Measurements from ENCODE around the gene B3GNT8.
"Not testable (repeated sequence)": the region's sequence is repeated elsewhere in the genome, so short reads cannot be mapped to it uniquely, and the experiment has no call there.

Gene B3GNT8

DNA sequence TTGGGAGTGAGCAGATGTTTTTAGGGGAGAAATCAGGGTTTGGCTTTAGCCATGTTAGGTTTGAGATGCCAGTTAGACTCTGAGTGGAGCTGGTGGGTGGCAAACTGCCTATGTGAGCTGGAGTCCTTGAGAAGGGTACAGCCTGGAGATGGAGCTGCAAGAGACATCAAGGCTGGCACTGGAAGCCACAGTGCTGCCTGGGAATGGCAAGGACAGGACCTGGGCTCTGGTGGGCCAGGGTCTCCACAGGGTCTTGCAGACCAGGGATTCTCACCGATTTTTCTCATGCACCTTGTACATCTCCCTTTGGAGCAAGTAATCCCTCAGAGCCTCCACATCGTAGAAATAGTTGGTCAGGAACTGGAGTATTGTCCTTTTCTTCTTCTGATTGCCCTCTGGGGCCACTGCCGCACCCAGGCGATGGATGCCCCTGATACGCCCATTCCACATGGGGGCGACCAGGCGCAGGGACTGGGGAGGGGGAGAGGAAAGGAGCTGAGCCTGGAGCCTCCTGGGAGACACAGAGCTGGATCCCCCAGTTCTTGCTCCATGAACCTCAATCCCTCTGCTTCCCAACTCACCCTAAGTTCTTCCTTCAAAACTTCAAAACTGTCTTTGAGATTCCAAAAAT is 10.9 kb upstream of the B3GNT8 start:
- DNase-seq (ENCODE audit: low read depth, low spot score) = no peak

- DNase-seq (ENCODE audit: low read depth, low spot score) = no peak
Measured at GRCh38 chr19:41436674-41436951, 9.4 kb upstream of the B3GNT8 start.

DNA sequence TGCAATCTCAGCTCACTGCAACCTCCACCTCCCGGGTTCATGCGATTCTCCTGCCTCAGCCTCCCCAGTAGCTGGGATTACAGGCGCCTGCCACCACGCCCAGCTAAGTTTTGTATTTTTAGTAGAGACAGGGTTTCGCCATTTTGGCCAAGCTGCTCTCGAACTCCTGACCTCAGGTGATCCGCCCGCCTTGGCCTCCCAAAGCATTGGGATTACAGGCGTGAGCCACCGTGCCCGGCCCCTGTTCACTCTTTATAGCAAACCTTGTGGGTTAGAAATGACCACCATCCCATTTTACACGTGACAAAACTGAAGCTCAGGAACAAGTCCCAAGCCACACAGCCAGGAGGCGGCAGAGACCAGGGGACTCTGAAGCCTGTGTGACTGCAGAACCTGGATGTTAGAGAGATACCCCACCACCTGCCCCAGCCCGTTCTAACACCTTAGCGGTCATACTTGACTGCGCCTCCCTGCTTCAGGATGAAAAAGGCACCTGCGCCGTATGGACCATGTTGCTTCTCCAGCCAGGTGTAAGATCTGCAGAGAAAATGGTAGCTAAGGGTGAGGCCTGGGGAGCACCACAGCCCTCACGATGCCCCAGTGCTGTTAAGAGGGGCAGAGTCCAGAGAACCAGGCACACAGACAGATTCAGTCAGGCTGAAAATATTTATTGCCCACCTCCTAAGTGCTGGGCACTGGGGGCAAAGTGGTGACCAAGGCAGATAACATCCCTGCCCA is 8.9 kb upstream of the B3GNT8 start:
- DNase-seq (ENCODE audit: low read depth, low spot score) = no peak

DNA sequence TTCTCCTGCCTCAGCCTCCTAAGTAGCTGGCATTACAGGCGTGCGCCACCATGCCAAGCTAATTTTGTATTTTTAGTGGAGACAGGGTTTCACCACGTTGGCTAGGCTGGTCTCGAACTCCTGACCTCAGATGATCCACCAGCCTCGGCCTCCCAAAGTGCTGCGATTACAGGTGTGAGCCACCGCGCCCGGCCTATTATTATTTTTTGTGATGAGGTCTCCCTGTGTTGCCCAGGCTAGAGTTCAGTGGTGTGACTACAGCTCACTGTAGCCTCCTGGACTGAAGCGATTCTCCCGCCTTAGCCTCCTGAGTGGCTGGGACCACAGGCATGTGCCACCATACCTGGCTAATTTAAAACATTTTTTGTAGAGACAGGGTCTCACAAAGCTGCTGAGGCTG is 8.2 kb upstream of the B3GNT8 start:
- DNase-seq (ENCODE audit: low read depth, low spot score) = not testable (repeated sequence)

DNA sequence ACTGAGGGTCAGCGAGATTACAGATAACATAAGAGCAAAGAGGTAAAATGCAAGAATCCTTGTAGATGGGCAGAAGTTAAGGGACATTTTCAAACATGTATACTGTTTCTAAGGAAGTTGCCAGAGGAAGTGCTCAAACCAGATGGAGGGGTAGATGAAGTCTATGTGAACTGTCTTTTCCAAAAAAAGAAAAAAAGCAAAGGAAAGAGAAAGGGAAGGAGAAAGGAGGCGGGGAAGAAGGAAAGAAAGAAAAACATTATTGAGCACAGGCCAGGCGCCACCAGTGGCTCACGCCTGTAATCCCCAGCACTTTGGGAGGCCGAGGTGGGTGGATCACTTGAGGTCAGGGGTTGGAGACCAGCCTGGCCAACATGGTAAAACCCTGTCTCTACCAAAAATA is 7.3 kb upstream of the B3GNT8 start:
- DNase-seq (ENCODE audit: low read depth, low spot score) = no peak

DNA sequence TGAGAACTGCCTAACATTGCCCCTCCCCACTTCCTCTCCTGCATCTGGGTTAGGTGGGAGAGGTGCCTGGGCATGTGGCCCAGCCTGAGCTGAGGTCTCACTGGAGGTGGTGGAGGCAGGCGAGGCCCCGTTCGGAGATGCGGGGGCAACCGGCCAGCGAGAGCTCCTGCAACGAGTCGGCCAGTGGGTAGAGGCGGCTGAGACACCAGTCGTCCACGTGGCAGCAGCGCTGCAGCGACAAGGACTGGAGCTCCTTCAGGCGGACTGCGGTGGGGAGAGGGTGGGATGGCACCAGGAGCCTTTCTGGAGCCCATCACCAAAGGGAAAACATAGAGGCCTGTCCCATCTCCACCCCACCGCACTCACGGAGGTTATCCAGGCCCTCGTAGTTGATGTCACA is 6.0 kb upstream of the B3GNT8 start:
- DNase-seq (ENCODE audit: low read depth, low spot score) = no peak

GRCh38 chr19:41431426-41432386 is 4.5 kb upstream of the B3GNT8 start:
- no peak for DNase-seq (ENCODE audit: low read depth, low spot score)

DNA sequence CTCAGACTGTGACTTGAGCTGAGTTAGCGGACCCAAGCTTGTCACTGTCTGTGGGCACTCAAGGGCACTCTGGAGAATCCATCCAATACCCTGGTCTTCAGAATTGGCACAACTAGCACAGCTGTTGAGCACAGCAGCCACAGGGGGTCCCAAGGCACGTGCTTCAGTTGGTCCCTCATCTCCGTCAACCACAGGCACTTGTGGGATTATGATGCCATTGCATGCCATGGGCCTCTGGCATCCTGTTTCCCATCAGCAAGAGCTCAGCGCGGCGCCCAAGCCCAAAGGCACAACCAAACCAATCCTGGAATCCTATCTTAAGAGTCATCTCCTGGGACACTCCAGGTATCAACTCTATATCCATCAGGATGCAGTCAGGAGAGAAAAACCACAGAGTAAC is 3.7 kb upstream of the B3GNT8 start:
- no peak for DNase-seq (ENCODE audit: low read depth, low spot score)

DNA sequence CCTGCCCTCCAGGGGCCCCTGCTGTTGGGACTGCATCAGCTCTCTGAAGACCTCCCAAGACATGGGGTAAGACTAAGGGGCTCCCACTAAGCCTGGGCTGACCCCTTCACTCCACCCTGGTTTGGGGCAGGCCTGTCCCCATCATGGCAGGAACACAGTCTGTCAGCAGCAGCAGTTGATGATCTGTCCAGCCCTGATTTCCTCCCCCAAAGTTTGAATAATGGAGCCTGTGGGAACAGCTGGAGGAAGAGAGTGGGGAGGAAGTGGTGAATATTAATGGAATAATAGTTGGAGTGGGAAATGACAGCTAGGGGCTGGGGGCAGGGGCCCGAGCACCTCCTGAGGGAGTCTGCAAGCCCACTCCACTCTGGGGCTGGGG is 1.3 kb upstream of the B3GNT8 start:
- DNase-seq (ENCODE audit: low read depth, low spot score) = no peak

- no peak for DNase-seq (ENCODE audit: low read depth, low spot score)
Measured at GRCh38 chr19:41427647-41428480, 690 bp upstream of the B3GNT8 start.

DNA sequence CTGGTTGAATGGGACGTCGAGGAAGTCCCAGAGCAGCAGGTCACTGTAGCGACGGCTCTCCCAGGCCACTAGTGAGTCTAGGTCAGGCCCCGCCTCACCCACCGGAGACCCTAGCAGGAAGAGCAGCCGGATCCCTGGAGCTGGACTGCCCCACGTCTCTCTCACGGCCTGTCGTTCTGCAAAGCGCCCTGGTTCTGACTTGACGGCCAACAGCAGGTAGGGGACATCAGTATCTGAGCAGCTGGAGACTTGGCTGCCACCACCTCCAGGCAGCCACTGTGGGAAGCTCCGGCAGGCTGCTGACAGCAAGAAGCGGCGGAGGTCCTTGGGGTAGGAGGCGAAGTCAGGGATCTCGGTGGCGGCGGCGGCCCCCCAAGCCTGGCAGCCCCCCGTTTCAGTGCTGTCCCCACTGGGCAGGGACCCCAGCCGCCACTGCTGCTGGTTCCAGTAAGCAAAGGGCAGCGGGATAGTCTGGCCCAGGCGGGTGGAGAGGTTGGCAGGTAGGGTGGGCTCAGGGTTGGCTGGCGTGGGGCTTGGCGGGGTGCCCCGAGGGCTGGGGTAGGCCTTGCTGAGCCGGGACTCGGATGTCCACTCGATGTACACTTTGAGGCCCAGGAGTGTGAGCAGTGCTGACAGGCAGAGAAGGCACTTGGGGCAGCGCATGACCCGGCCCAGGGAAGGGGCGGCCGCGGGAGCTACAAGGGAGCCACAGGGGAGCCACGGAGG is 895 bp downstream of the B3GNT8 start:
- DNase-seq (ENCODE audit: low read depth, low spot score) = no peak

GRCh38 chr19:41425174-41426115 is 1.7 kb downstream of the B3GNT8 start:
- DNase-seq (ENCODE audit: low read depth, low spot score) = no peak

GRCh38 chr19:41424335-41425173 is 2.6 kb downstream of the B3GNT8 start:
- DNase-seq (ENCODE audit: low read depth, low spot score) = no peak

- no peak for DNase-seq (ENCODE audit: low read depth, low spot score)
Measured at GRCh38 chr19:41422955-41423354, 4.2 kb downstream of the B3GNT8 start.

DNA sequence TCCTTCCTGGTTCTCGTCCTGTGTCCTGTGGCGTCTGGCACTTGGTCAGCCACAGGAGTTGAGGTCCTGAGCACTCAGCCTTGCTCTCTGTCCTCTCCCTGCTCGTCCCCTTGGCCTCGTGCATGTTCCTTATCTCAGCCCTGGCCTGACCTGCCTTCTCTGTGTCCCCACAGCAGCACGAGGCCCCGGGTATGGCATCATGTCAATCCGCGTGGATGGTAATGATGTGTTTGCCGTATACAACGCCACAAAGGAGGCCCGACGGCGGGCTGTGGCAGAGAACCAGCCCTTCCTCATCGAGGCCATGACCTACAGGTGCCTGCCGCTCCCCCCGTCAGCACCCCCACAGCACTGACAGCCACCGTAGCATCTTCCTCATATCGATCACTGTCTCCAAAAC is 4.7 kb downstream of the B3GNT8 start:
- no peak for DNase-seq (ENCODE audit: low read depth, low spot score)

- no peak for DNase-seq (ENCODE audit: low read depth, low spot score)
Measured at GRCh38 chr19:41421973-41422372, 5.2 kb downstream of the B3GNT8 start.

DNA sequence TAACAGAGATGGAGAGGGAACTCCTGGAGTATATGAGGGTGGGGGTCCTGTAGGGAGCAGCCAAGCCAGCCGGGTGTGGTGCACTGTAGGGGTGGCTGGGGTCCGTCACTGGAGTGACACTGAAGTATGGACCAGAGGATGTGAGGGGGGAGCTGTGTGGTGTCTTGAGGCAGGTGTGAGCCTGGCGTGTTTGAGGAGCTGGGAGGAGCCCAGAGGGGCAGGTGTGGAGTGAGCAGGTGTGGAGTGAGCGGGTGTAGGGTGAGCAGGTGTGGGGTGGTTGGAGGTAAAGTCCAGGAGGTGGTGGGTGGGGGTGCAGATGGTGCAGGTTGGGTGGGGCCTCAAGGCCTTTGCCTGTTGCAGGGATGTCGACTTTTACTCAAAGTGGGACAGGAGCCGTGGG is 5.9 kb downstream of the B3GNT8 start:
- no peak for DNase-seq (ENCODE audit: low read depth, low spot score)

GRCh38 chr19:41420101-41420880 is 6.9 kb downstream of the B3GNT8 start:
- DNase-seq (ENCODE audit: low read depth, low spot score) = no peak
